HepG2 (cell line): ENCODE results near the gene POC1A. TPM values are rescaled to one million over a fixed set of nuclear protein-coding genes. Genes with fewer than 3 reads are reported as not detected.

Source experiments
- ARNT2 ChIP-seq: sonication (generic); formaldehyde crosslinking; IDR thresholded peaks from 2 replicates; pipeline ENCODE4 v1.8.0; 2022; ENCODE audit warnings: mild to moderate bottlenecking, low read depth, missing genetic modification reagents, moderate library complexity
- CSRNP2 ChIP-seq: sonication (generic); formaldehyde crosslinking; conservative IDR thresholded peaks from 2 replicates; pipeline ENCODE4 v1.8.0; 2022; ENCODE audit warnings: low read depth, missing genetic modification reagents
- DPF2 ChIP-seq: sonication (generic); formaldehyde crosslinking; IDR thresholded peaks from 2 replicates; pipeline ENCODE4 v1.4.0; 2020; ENCODE audit warnings: mild to moderate bottlenecking, low read depth, missing genetic modification reagents, borderline replicate concordance
- DR1 ChIP-seq: sonication (generic); formaldehyde crosslinking; IDR thresholded peaks from 2 replicates; pipeline ENCODE4 v1.8.0; 2021; ENCODE audit warnings: mild to moderate bottlenecking, missing genetic modification reagents, inconsistent platforms
- GFI1 ChIP-seq: sonication (generic); formaldehyde crosslinking; IDR thresholded peaks from 2 replicates; pipeline ENCODE4 v1.5.0; 2020; ENCODE audit warnings: missing genetic modification reagents, mild to moderate bottlenecking, borderline replicate concordance
- HOXD1 ChIP-seq: sonication (generic); formaldehyde crosslinking; IDR thresholded peaks from 2 replicates; pipeline ENCODE4 v1.5.0; 2020; ENCODE audit warnings: missing genetic modification reagents
- MED13 ChIP-seq: sonication (generic); formaldehyde crosslinking; IDR thresholded peaks from 2 replicates; pipeline ENCODE4 v1.5.0; 2020; ENCODE audit warnings: missing genetic modification reagents
- MTA1 ChIP-seq: sonication (generic); formaldehyde crosslinking; IDR thresholded peaks from 2 replicates; pipeline ENCODE4 v1.4.0; 2020; ENCODE audit warnings: missing genetic modification reagents, mild to moderate bottlenecking, borderline replicate concordance
- PHF20 ChIP-seq: sonication (generic); formaldehyde crosslinking; IDR thresholded peaks from 2 replicates; pipeline ENCODE4 v1.5.0; 2020; ENCODE audit warnings: mild to moderate bottlenecking, missing genetic modification reagents
- PPARG ChIP-seq: conservative IDR thresholded peaks from 2 replicates; pipeline ENCODE4 v1.6.1; 2016; ENCODE audit warnings: missing biosample characterization, missing genetic modification reagents
- PRPF4 ChIP-seq: fragments of 200-400 bp; formaldehyde crosslinking; IDR thresholded peaks from 2 replicates; pipeline ENCODE4 v1.6.1; 2016; ENCODE audit warnings: low read length, low read depth; ENCODE audit not compliant: poor library complexity, severe bottlenecking
- SAFB2 ChIP-seq: sonication (generic); formaldehyde crosslinking; IDR thresholded peaks from 2 replicates; pipeline ENCODE4 v1.5.1; 2020; ENCODE audit warnings: missing genetic modification reagents, low read depth, mild to moderate bottlenecking, borderline replicate concordance
- SOX5 ChIP-seq: IDR thresholded peaks from 2 replicates; pipeline ENCODE4 v1.6.1; 2016; ENCODE audit warnings: borderline replicate concordance
- SPEN ChIP-seq: sonication (generic); formaldehyde crosslinking; IDR thresholded peaks from 2 replicates; pipeline ENCODE4 v1.5.1; 2020; ENCODE audit warnings: low read depth, mild to moderate bottlenecking, missing genetic modification reagents
- SRF ChIP-seq: IDR thresholded peaks from 2 replicates; pipeline ENCODE4 v1.6.1; 2011; ENCODE audit warnings: mild to moderate bottlenecking, low read depth, low read length, moderate library complexity
- TOPORS ChIP-seq: sonication (generic); formaldehyde crosslinking; IDR thresholded peaks from 2 replicates; pipeline ENCODE4 v1.8.0; 2023; ENCODE audit warnings: mild to moderate bottlenecking, missing genetic modification reagents
- ZBTB14 ChIP-seq: sonication (generic); formaldehyde crosslinking; IDR thresholded peaks from 2 replicates; pipeline ENCODE4 v1.4.0; 2020; ENCODE audit warnings: missing genetic modification reagents
- ZNF251 ChIP-seq: sonication (generic); formaldehyde crosslinking; IDR thresholded peaks from 2 replicates; pipeline ENCODE4 v1.9.0; 2021; ENCODE audit warnings: mild to moderate bottlenecking, missing genetic modification reagents
- ZNF296 ChIP-seq: sonication (generic); formaldehyde crosslinking; conservative IDR thresholded peaks from 2 replicates; pipeline ENCODE4 v1.5.0; 2020; ENCODE audit warnings: mild to moderate bottlenecking, missing genetic modification reagents
- ZNF550 ChIP-seq: sonication (generic); formaldehyde crosslinking; IDR thresholded peaks from 2 replicates; pipeline ENCODE4 v1.4.0; 2020; ENCODE audit warnings: mild to moderate bottlenecking, missing genetic modification reagents, borderline replicate concordance
- ZNF556 ChIP-seq: sonication (generic); formaldehyde crosslinking; IDR thresholded peaks from 2 replicates; pipeline ENCODE4 v1.4.0; 2020; ENCODE audit warnings: mild to moderate bottlenecking, missing genetic modification reagents, borderline replicate concordance
- ZNF569 ChIP-seq: sonication (generic); formaldehyde crosslinking; IDR thresholded peaks from 2 replicates; pipeline ENCODE4 v1.5.0; 2020; ENCODE audit warnings: mild to moderate bottlenecking, missing genetic modification reagents, moderate library complexity, borderline replicate concordance
- ZNF597 ChIP-seq: sonication (generic); formaldehyde crosslinking; IDR thresholded peaks from 2 replicates; pipeline ENCODE4 v1.5.0; 2020; ENCODE audit warnings: missing genetic modification reagents
- ZNF615 ChIP-seq: sonication (generic); formaldehyde crosslinking; IDR thresholded peaks from 2 replicates; pipeline ENCODE4 v1.5.0; 2020; ENCODE audit warnings: mild to moderate bottlenecking, missing genetic modification reagents, borderline replicate concordance
- ZNF777 ChIP-seq: sonication (generic); formaldehyde crosslinking; IDR thresholded peaks from 2 replicates; pipeline ENCODE4 v1.4.0; 2020; ENCODE audit warnings: missing genetic modification reagents
- ZZZ3 ChIP-seq: sonication (generic); formaldehyde crosslinking; IDR thresholded peaks from 2 replicates; pipeline ENCODE4 v1.4.0; 2020; ENCODE audit warnings: missing genetic modification reagents, mild to moderate bottlenecking, borderline replicate concordance
- polyA plus RNA-seq, 8 experiments: library from polyadenylated mRNA; depleted of rRNA in 3 of 8; stranded (reverse) in 7 of 8; unstranded in 1 of 8; fragments of >200 nt; fragmentation: Illumina TruSeq in 4 of 8; extraction: Trizol in 4 of 8; gene quantifications; 2 replicates each; pipeline versions ENCODE4 v1.2.1 to v1.2.3, GENCODE V29; 2011 to 2016; ENCODE audit warnings: low read depth in 4 of 8, missing spikeins in 1 of 8, mixed read lengths in 1 of 8; ENCODE audit not compliant: insufficient read depth in 1 of 8
- total RNA-seq, 5 experiments: library from RNA; depleted of rRNA; stranded (reverse); fragments of >200 nt; fragmentation: Illumina TruSeq; extraction: Trizol; gene quantifications; 2 replicates each; pipeline ENCODE4 v1.2.3, GENCODE V29; 2016; ENCODE audit warnings: low read depth in 1 of 5

POC1A gene
- total and polyA plus RNA-seq, 2 of the 13 experiments (the other 11 are each of a cell fraction or from before 2014, with no cell fraction given), result 14.6 to 20.0 TPM

GRCh38 chr3:52154135-52155094 is at the start of gene POC1A (continued):
- TF ChIP-seq ZNF556 (CRISPR knock-in tag) (peak; percentile 51; the same call in 1 of the 2 replicates), ZNF550 (CRISPR knock-in tag) (peak; percentile 13; the same call in 1 of the 2 replicates), PHF20 (peak; percentile 75), ZNF777 (peak; percentile 98), DR1 (CRISPR knock-in tag) (peak; percentile 58; the same call in 1 of the 2 replicates), MED13 (no peak), ZZZ3 (no peak), ZNF597 (CRISPR knock-in tag) (no peak), ZNF296 (no peak), MTA1 (CRISPR knock-in tag) (peak; percentile 41; the same call in 1 of the 2 replicates), PRPF4 (no peak), CSRNP2 (no peak), TOPORS (no peak), PPARG (peak; percentile 28; the same call in 1 of the 2 replicates), SOX5 (peak; percentile 56; the same call in 1 of the 2 replicates), ZNF251 (CRISPR knock-in tag) (no peak), SPEN (CRISPR knock-in tag) (peak; percentile 82), GFI1 (peak; percentile 75; the same call in 1 of the 2 replicates), ARNT2 (CRISPR knock-in tag) (no peak), SRF (no peak), ZNF615 (CRISPR knock-in tag) (no peak), DPF2 (CRISPR knock-in tag) (no peak), ZNF569 (CRISPR knock-in tag) (no peak), SAFB2 (CRISPR knock-in tag) (peak; percentile 21; the same call in 1 of the 2 replicates), HOXD1 (0 out of 2 replicates have a peak, but pooled peaks have one; percentile 50), ZBTB14 (CRISPR knock-in tag) (no peak; the same call in 1 of the 2 replicates)
